LHCN-M2 (cell line): ENCODE results near the gene CSAG1. TPM values are rescaled to one million over a fixed set of nuclear protein-coding genes. Genes with fewer than 3 reads are reported as not detected.
"Not testable (repeated sequence)": the region's sequence is repeated elsewhere in the genome, so short reads cannot be mapped to it uniquely, and the experiment has no call there.

Source experiments
- DNase-seq: peaks from one replicate; pipeline ENCODE4 v3.0.0-alpha.2; 2012; ENCODE audit warnings: low read depth
- polyA plus RNA-seq: library from polyadenylated mRNA; unstranded; fragments of >200 nt; gene quantifications from one replicate; pipeline ENCODE4 v1.2.1, GENCODE V29; 2012; ENCODE audit warnings: missing spikeins
- total RNA-seq: library from RNA; depleted of rRNA; stranded (reverse); fragments of >200 nt; gene quantifications from 2 replicates; pipeline ENCODE4 v1.2.3, GENCODE V29; 2014; rRNA removed

Gene CSAG1, protein sequence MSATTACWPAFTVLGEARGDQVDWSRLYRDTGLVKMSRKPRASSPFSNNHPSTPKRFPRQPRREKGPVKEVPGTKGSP
- total RNA-seq, result not detected in 2 replicates
- not detected for polyA plus RNA-seq

DNA sequence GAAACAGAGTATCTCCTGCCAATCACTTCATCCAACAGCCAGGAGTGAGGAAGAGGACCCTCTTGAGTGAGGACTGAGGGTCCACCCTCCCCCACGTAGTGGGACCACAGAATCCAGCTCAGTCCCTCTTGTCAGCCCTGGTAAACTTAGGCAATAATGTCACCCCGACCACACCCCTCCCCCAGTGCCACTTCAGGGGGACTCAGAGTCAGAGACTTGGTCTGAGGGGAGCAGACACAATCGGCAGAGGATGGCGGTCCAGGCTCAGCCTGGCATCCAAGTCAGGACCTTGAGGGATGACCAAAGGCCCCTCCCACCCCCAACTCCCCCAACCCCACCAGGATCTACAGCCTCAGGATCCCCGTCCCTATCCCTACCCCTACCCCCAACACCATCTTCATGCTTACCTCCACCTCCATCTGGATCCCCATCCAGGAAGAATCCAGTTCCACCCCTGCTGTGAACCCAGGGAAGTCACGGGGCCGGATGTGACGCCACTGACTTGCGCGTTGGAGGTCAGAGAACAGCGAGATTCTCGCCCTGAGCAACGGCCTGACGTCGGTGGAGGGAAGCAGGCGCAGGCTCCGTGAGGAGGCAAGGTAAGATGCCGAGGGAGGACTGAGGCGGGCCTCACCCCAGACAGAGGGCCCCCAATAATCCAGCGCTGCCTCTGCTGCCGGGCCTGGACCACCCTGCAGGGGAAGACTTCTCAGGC is at the start of gene CSAG1, which contains the start of gene MAGEA12:
Gene CSAG1 (minus strand): TSS at position 461 of the 715 bp plus-strand sequence. CDS start 1,261 bp downstream, outside the sequence.
Gene MAGEA12 (plus strand): TSS at position 497 of the 715 bp plus-strand sequence. CDS start 2,405 bp downstream, outside the sequence.
- no peak for DNase-seq

DNA sequence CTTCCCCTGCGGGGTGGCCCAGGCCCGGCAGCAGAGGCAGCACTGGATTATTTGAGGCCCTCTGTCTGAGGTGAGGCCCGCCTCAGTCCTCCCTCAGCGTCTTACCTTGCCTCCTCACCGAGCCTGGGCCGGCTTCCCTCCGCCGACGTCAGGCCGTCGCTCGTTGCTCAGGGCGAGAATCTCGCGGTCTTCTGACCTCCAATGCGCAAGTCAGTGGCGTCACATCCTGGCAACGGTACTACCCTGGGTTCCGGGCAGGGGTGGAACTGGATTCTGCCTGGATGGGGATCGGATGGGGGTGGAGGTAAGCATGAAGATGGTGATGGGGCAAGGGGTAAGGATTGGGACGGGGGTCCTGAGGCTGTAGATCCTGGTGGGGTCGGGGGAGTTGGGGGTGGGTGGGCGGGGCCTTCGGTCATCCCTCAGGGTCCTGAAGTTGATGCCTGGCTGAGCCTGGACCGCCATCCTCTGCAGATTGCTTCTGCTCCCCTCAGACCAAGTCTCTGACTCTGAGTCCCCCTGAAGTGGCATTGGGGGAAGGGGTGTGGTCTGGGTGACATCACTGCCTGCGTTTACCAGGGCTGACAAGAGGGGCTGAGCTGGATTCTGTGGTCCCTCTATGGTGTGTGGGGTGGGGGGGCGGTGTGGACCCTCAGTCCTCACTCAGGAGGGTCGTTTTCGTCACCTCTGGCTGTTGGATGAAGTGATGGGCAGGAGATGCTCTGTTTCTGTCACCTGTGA is 36.2 kb upstream of the CSAG1 start, which contains the start of gene MAGEA6:
Gene MAGEA6 (minus strand): TSS at position 141 of the 741 bp plus-strand sequence. CDS start 2,039 bp downstream, outside the sequence.
- not testable (repeated sequence) for DNase-seq

DNA sequence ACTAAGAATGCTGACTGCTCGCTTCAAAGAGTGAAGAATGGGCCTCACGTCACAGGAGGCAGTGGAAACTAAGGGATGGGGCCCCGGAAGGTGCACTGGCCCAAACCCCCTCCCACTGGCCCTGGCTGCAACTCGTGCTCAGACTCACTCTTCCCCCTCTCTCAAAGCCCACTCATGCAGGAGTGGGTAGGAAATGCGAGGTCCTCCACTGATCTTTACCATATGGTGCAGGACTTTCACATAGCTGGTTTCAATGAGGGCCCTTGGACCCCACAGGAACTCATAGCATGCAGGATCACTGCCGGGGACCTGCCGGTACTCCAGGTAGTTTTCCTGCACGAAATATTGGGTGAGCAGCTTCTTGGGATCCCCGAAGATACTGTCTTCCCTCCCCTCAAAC is 33.0 kb upstream of the CSAG1 start:
- not testable (repeated sequence) for DNase-seq

DNA sequence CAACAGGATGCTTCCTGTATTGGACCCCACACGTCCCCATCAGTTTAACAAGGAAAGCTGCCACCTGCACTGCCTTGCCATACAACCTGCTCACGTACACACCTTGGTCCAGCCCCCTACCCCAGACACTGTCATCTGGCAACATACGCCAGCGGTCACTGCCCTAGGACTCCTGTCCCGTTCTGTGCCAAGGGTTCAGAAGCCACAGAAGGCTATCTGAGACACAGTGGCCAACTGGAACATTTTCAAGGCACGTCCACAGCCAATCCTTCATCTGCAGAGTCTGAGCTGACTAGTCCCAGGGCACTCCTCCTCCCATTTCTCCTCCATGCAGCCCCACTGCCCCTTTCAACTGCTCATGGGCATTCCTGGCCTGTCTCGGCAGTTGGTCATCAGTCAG is 28.1 kb upstream of the CSAG1 start:
- not testable (repeated sequence) for DNase-seq

DNA sequence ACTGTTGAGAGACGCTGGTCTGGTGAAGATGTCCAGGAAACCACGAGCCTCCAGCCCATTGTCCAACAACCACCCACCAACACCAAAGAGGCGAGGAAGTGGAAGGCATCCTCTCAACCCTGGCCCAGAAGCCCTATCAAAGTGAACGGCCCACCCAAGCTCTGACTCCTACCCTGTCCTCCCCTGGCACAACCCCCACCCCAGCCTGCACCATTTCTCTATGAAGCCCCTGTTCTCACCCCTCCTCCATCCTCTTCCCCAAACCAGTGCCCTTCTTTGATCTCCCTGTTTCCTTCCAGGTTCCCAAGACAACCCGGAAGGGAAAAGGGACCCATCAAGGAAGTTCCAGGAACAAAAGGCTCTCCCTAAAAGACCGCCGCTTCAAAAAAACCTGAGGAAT is 26.0 kb upstream of the CSAG1 start:
- DNase-seq, result not testable (repeated sequence)

DNA sequence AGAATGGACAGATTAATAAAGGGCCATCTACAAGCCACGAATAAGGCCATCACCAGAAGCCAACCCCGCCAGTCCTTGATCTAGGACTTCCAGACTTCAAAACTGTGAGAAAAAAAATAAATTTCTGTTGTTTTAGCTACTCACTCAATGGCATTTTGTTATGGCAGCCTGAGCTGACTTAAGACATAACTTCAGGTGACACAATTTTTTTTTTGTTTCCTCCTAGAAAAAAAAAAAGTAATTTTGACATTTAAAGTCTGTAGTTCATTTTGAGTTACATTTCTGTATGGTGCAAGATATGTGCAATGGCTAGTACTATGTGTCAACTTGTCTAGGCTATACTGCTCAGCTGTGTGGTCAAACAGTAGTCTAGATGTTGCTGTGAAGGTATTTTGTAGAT is 25.4 kb upstream of the CSAG1 start, which contains the start of gene CSAG3:
Gene CSAG3 (plus strand): TSS at position 301 of the 400 bp plus-strand sequence.
- not testable (repeated sequence) for DNase-seq

DNA sequence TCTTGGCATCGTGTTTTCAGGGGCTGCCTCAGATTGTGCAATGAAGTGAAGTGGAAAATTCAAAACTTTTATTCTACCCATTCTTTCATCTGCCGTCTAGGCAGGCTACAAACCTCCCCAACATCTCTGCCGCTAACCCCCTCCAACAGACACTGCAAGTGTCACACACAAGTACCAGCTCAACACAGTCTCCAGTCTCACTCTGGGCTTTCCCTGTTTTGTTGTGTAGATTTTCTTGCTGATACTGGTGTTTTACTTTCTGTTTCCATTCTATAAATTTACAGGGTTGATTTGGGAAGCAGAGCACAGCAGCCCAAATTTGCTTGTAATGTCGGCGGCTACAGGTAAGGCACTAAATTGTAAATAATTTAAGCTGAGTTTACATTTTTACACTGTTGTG is 21.4 kb upstream of the CSAG1 start:
- not testable (repeated sequence) for DNase-seq

DNA sequence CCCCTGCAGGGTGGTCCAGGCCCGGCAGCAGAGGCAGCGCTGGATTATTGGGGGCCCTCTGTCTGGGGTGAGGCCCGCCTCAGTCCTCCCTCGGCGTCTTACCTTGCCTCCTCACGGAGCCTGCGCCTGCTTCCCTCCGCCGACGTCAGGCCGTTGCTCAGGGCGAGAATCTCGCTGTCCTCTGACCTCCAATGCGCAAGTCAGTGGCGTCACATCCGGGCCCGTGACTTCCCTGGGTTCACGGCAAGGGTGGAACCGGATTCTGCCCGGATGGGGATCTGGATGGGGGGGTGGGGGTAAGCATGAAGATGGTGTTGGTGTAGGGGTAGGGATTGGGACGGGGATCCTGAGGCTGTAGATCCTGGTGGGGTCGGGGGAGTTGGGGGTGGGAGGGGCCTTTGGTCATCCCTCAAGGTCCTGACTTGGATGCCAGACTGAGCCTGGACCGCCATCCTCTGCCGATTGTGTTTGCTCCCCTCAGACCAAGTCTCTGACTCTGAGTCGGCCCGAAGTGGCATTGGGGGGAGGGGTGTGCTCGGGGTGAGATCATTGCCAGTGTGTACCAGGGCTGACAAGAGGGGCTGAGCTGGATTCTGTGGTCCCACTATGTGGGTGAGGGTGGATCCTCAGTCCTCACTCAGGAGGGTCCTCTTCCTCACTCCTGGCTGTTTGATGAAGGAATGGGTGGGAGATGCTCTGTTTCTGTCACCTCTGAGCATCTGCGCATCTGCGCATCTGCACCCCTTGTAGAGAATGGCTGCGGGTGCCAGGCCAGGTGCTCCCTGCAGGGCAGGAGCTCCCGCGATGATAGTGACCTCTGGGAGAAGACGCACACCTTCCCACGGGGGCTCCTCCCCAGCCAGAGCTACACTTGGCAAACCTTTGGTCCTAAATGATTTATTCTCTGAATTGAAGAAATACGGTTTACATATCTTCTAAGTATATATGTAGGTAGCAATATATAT is 20.4 kb upstream of the CSAG1 start, which contains the start of gene MAGEA2:
Gene MAGEA2 (minus strand): TSS at position 157 of the 965 bp plus-strand sequence. CDS start 2,479 bp downstream, outside the sequence.
- not testable (repeated sequence) for DNase-seq

DNA sequence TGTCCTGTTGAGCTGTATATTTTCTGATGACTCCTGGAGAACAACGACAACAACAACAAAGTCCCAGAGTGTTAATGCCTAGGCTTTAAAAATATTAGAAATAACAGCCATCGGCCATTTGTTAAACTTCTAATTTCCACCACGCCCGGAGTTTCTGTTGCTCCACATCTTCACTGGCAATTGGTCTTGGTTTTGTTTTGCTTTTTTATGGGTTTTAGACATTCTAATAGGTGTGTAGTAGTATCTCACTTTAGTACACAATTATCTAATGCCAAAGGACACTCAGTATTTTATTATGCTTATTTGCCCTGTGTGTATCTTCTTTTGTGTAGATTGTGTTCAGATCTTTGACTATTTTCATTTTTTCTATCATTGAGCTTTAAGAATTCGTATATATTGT is 5.0 kb upstream of the CSAG1 start:
- DNase-seq, result no peak

DNA sequence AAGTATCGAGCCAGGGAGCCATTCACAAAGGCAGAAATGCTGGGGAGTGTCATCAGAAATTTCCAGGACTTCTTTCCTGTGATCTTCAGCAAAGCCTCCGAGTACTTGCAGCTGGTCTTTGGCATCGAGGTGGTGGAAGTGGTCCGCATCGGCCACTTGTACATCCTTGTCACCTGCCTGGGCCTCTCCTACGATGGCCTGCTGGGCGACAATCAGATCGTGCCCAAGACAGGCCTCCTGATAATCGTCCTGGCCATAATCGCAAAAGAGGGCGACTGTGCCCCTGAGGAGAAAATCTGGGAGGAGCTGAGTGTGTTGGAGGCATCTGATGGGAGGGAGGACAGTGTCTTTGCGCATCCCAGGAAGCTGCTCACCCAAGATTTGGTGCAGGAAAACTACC is 3.0 kb upstream of the CSAG1 start:
- not testable (repeated sequence) for DNase-seq

DNA sequence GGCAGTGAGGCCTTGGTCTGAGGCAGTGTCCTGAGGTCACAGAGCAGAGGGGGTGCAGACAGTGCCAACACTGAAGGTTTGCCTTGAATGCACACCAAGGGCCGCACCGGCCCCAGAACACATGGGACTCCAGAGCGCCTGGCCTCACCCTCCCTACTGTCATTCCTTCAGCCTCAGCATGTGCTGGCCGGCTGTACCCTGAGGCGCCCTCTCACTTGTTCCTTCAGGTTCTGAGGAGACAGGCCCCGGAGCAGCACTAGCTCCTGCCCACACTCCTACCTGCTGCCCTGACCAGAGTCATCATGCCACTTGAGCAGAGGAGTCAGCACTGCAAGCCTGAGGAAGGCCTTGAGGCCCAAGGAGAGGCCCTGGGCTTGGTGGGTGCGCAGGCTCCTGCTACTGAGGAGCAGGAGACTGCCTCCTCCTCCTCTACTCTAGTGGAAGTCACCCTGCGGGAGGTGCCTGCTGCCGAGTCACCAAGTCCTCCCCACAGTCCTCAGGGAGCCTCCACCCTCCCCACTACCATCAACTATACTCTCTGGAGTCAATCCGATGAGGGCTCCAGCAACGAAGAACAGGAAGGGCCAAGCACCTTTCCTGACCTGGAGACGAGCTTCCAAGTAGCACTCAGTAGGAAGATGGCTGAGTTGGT is 2.5 kb upstream of the CSAG1 start:
- no peak for DNase-seq

DNA sequence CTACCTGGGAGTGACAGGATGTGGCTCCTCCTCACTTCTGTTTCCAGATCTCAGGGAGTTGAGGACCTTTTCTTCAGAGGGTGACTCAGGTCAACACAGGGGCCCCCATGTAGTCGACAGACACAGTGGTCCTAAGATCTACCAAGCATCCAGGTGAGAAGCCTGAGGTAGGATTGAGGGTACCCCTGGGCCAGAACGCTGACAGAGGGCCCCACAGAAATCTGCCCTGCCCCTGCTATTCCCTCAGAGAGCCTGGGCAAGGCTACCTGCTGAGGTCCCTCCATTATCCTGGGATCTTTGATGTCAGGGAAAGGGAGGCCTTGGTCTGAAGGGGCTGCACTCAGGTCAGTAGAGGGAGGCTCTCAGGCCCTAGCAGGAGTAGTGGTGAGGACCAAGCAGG is 1.6 kb upstream of the CSAG1 start:
- DNase-seq, result no peak

DNA sequence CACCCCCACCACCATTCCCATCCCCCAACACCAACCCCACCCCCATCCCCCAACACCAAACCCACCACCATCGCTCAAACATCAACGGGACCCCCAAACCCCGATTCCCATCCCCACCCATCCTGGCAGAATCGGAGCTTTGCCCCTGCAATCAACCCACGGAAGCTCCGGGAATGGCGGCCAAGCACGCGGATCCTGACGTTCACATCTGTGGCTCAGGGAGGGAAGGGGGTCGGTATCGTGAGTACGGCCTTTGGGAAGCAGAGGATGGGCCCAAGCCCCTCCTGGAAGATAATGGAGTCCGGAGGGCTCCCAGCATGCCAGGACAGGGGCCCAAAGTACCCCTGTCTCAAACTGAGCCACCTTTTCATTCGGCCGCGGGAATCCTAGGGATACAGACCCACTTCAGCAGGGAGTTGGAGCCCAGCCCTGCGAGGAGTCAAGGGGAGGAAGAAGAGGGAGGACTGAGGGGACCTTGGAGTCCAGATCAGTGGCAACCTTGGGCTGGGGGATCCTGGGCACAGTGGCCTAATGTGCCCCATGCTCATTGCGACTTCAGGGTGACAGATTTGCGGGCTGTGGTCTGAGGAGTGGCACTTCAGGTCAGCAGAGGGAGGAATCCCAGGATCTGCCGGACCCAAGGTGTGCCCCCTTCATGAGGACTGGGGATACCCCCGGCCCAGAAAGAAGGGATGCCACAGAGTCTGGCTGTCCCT is 780 bp upstream of the CSAG1 start:
- not testable (repeated sequence) for DNase-seq

DNA sequence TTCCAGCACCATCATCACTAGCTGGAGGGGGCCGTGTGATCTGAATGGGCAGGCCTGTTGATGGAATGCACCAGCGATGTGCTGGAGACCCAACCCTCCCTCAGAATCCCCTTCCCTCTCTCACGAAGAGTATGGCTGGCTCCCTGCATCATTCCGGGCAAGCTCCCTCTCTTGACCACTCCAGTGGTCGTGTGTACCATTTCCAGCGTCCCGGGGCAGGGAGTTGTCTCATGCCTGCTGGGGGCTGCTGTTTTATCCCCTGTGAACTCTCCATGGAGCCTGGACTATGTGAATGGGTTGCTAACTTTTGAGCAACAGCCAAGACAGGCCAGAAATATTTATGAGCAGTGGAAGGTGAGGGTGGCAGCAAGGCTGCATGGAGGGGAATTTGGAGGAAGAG is 8.1 kb downstream of the CSAG1 start:
- DNase-seq, result no peak

DNA sequence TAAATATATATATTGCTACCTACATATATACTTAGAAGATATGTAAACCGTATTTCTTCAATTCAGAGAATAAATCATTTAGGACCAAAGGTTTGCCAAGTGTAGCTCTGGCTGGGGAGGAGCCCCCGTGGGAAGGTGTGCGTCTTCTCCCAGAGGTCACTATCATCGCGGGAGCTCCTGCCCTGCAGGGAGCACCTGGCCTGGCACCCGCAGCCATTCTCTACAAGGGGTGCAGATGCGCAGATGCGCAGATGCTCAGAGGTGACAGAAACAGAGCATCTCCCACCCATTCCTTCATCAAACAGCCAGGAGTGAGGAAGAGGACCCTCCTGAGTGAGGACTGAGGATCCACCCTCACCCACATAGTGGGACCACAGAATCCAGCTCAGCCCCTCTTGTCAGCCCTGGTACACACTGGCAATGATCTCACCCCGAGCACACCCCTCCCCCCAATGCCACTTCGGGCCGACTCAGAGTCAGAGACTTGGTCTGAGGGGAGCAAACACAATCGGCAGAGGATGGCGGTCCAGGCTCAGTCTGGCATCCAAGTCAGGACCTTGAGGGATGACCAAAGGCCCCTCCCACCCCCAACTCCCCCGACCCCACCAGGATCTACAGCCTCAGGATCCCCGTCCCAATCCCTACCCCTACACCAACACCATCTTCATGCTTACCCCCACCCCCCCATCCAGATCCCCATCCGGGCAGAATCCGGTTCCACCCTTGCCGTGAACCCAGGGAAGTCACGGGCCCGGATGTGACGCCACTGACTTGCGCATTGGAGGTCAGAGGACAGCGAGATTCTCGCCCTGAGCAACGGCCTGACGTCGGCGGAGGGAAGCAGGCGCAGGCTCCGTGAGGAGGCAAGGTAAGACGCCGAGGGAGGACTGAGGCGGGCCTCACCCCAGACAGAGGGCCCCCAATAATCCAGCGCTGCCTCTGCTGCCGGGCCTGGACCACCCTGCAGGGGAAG is 19.4 kb downstream of the CSAG1 start, which contains the start of gene MAGEA2B:
Gene MAGEA2B (plus strand): TSS at position 814 of the 973 bp plus-strand sequence. CDS start 2,479 bp downstream, outside the sequence.
- DNase-seq, result not testable (repeated sequence)

DNA sequence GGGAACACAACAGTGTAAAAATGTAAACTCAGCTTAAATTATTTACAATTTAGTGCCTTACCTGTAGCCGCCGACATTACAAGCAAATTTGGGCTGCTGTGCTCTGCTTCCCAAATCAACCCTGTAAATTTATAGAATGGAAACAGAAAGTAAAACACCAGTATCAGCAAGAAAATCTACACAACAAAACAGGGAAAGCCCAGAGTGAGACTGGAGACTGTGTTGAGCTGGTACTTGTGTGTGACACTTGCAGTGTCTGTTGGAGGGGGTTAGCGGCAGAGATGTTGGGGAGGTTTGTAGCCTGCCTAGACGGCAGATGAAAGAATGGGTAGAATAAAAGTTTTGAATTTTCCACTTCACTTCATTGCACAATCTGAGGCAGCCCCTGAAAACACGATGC is 20.3 kb downstream of the CSAG1 start:
- not testable (repeated sequence) for DNase-seq

DNA sequence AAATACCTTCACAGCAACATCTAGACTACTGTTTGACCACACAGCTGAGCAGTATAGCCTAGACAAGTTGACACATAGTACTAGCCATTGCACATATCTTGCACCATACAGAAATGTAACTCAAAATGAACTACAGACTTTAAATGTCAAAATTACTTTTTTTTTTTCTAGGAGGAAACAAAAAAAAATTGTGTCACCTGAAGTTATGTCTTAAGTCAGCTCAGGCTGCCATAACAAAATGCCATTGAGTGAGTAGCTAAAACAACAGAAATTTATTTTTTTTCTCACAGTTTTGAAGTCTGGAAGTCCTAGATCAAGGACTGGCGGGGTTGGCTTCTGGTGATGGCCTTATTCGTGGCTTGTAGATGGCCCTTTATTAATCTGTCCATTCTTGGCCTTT is 24.3 kb downstream of the CSAG1 start, which contains the start of gene CSAG2:
Gene CSAG2 (minus strand): TSS at position 101 of the 400 bp plus-strand sequence. CDS start 161 bp downstream, outside the sequence.
- not testable (repeated sequence) for DNase-seq

DNA sequence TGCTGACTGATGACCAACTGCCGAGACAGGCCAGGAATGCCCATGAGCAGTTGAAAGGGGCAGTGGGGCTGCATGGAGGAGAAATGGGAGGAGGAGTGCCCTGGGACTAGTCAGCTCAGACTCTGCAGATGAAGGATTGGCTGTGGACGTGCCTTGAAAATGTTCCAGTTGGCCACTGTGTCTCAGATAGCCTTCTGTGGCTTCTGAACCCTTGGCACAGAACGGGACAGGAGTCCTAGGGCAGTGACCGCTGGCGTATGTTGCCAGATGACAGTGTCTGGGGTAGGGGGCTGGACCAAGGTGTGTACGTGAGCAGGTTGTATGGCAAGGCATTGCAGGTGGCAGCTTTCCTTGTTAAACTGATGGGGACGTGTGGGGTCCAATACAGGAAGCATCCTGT is 27.0 kb downstream of the CSAG1 start:
- DNase-seq, result not testable (repeated sequence)
